HG02642 (cell line): ENCODE results near the gene NBPF19.
"Not testable (repeated sequence)": the region's sequence is repeated elsewhere in the genome, so short reads cannot be mapped to it uniquely, and the experiment has no call there.

Experiments
- ATAC-seq: cut with Tn5 transposase; IDR thresholded peaks from one replicate; pipeline ENCODE4 v1.9.1; 2021; ENCODE audit warnings: mild to moderate bottlenecking; ENCODE audit not compliant: unreplicated experiment, poor library complexity

The NBPF19 gene

GRCh38 chr1:149474745-149475144 is at the start of gene NBPF19:
TSS of gene NBPF19 (plus strand) at chr1:149475045. CDS start at chr1:149475933, 888 bp downstream.
- ATAC-seq, result not testable (repeated sequence)

DNA sequence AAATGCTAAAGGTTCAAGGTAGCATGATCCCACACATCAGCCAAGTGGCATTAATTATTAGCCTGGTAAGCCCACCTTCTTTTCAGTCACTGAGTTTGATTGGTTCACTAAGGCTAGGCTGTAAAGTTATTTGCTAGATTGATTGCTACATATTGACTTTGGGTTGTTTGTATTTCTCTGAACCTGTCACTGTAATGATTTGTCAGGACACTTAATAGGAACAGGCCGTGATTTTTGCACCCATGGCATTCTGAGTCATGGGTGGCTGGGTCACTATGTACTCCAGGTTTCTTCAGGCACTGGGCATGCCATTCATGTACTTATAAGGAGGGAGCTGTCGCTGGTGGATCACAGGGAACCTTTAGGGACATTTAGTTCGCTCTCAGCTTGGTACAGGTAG is 46.5 kb upstream of the NBPF19 start:
- not testable (repeated sequence) for ATAC-seq

GRCh38 chr1:149445451-149445850 is 29.4 kb upstream of the NBPF19 start:
- ATAC-seq, result not testable (repeated sequence)

- ATAC-seq, result not testable (repeated sequence)
Measured at GRCh38 chr1:149452196-149452595, 22.6 kb upstream of the NBPF19 start.

GRCh38 chr1:149452652-149453051 is 22.2 kb upstream of the NBPF19 start:
- ATAC-seq, result not testable (repeated sequence)

GRCh38 chr1:149558350-149558825 is 83.5 kb downstream of the NBPF19 start:
- not testable (repeated sequence) for ATAC-seq

- ATAC-seq, result not testable (repeated sequence)
Measured at GRCh38 chr1:149561806-149562205, 87.0 kb downstream of the NBPF19 start.

GRCh38 chr1:149565485-149565884 is 90.6 kb downstream of the NBPF19 start:
- ATAC-seq, result not testable (repeated sequence)

- not testable (repeated sequence) for ATAC-seq
Measured at GRCh38 chr1:149572763-149573162, 97.9 kb downstream of the NBPF19 start.

DNA sequence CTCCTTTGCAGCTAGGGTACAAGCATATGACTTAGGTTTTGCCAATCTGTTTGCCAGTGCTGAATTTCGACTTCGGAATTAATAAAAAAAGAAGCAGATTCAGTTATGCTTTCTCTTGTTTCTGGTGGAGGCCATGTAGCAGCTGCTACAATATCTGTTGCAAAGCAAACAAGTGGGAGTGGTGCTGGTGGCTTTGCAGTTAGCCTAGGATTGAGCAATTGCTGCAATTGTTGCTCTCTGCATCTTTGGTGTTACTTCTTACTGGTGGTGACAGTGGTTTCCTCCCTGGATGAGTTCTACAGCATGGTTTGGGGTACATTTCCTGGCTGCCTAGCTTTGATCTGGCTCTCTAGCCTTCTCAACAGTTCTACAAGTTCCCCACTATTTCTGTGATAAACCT is 110.7 kb downstream of the NBPF19 start:
- not testable (repeated sequence) for ATAC-seq
